ENCODE data around the gene OR10A4.
"Not testable (repeated sequence)": the region's sequence is repeated elsewhere in the genome, so short reads cannot be mapped to it uniquely, and the experiment has no call there.

The OR10A4 gene

GRCh38 chr11:6876325-6876724 lies at the start of gene OR10A4:
Gene OR10A4, plus strand, starts transcription at chr11:6876625. Its CDS starts 23 bp downstream, at chr11:6876648.
- no peak for DNase-seq (ENCODE audit: low read depth)

GRCh38 chr11:6828103-6828502 lies 48.3 kb upstream of the OR10A4 start:
- DNase-seq (ENCODE audit: low read depth), result no peak

GRCh38 chr11:6833356-6833755 lies 43.1 kb upstream of the OR10A4 start:
- DNase-seq (ENCODE audit: low read depth), result no peak

GRCh38 chr11:6834021-6834420 lies 42.4 kb upstream of the OR10A4 start:
- DNase-seq (ENCODE audit: low read depth), result no peak

GRCh38 chr11:6841694-6842093 lies 34.7 kb upstream of the OR10A4 start:
- DNase-seq (ENCODE audit: low read depth), result no peak

- DNase-seq (ENCODE audit: low read depth), result no peak
Measured at GRCh38 chr11:6843670-6844069, 32.8 kb upstream of the OR10A4 start.

GRCh38 chr11:6844356-6844755 lies 32.1 kb upstream of the OR10A4 start:
- no peak for DNase-seq (ENCODE audit: low read depth)

- no peak for DNase-seq (ENCODE audit: low read depth)
Measured at GRCh38 chr11:6845383-6845782, 31.0 kb upstream of the OR10A4 start, which contains the start of gene OR10A5. Gene OR10A5, plus strand, starts transcription at chr11:6845683. Its CDS starts 0 bp downstream, at chr11:6845683.

GRCh38 chr11:6850526-6850925 lies 25.9 kb upstream of the OR10A4 start:
- DNase-seq (ENCODE audit: low read depth), result no peak

- not testable (repeated sequence) for DNase-seq (ENCODE audit: low read depth)
Measured at GRCh38 chr11:6854801-6855200, 21.6 kb upstream of the OR10A4 start.

- no peak for DNase-seq (ENCODE audit: low read depth)
Measured at GRCh38 chr11:6855971-6856541, 20.4 kb upstream of the OR10A4 start.

GRCh38 chr11:6856871-6857270 lies 19.6 kb upstream of the OR10A4 start:
- no peak for DNase-seq (ENCODE audit: low read depth)

- no peak for DNase-seq (ENCODE audit: low read depth)
Measured at GRCh38 chr11:6862961-6863360, 13.5 kb upstream of the OR10A4 start, which contains the start of gene OR10A2. Gene OR10A2, plus strand, starts transcription at chr11:6863057. Its CDS starts 6,698 bp downstream, at chr11:6869755.

GRCh38 chr11:6864438-6864837 lies 12.0 kb upstream of the OR10A4 start:
- DNase-seq (ENCODE audit: low read depth), result no peak

- no peak for DNase-seq (ENCODE audit: low read depth)
Measured at GRCh38 chr11:6871278-6871677, 5.1 kb upstream of the OR10A4 start.

- no peak for DNase-seq (ENCODE audit: low read depth)
Measured at GRCh38 chr11:6875761-6876160, 664 bp upstream of the OR10A4 start.

GRCh38 chr11:6876914-6877313 lies 489 bp downstream of the OR10A4 start:
- no peak for DNase-seq (ENCODE audit: low read depth)

GRCh38 chr11:6882751-6883150 lies 6.3 kb downstream of the OR10A4 start:
- DNase-seq (ENCODE audit: low read depth), result no peak

- not testable (repeated sequence) for DNase-seq (ENCODE audit: low read depth)
Measured at GRCh38 chr11:6887711-6888110, 11.3 kb downstream of the OR10A4 start.

- no peak for DNase-seq (ENCODE audit: low read depth)
Measured at GRCh38 chr11:6888830-6889229, 12.4 kb downstream of the OR10A4 start.

GRCh38 chr11:6889835-6890234 lies 13.4 kb downstream of the OR10A4 start:
- no peak for DNase-seq (ENCODE audit: low read depth)

- DNase-seq (ENCODE audit: low read depth), result no peak
Measured at GRCh38 chr11:6892400-6892799, 16.0 kb downstream of the OR10A4 start, which contains the start of gene OR2D2. Gene OR2D2, minus strand, starts transcription at chr11:6892500. Its CDS starts 0 bp downstream, at chr11:6892500.

GRCh38 chr11:6894097-6894496 lies 17.7 kb downstream of the OR10A4 start:
- no peak for DNase-seq (ENCODE audit: low read depth)

GRCh38 chr11:6895010-6895409 lies 18.6 kb downstream of the OR10A4 start:
- no peak for DNase-seq (ENCODE audit: low read depth)

Measured in stimulated activated CD4-positive, alpha-beta T cell treated with anti-CD3 and anti-CD28 coated beads, Interleukin-2, amount 100 ng/mL, for 4 hours (primary cell).